ENCODE data around the gene ZNF236.
A peak's percentile ranks its signal among the peaks of the same experiment; 100 is the strongest.

The ZNF236 gene

DNA sequence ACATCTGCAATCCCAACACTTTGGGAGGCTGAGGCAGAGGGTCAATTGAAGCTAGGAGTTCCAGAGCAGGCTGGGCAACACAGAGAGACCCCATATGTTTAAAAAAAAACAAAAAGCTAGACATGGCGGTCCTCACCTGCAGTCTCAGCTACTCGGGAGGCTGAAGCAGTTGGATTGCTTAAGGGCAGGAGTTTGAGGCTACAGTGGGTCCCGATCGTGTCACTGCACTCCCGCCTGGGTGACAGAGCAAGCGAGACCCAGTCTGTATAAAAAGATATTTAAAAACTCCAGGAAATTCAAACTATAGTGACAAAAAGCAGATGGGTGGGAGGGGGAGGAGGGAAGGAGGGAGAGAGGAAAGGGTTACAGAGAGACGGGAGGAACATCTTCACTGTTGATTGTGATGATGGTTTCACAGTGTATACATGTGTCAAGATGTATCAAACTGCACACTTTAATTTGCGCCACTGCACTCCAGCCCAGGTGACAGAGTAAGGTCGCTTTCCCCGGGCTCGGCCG lies 942 bp upstream of the ZNF236 start:
- no peak for DNase-seq (ENCODE audit: low read depth in 2 of 2)

DNA sequence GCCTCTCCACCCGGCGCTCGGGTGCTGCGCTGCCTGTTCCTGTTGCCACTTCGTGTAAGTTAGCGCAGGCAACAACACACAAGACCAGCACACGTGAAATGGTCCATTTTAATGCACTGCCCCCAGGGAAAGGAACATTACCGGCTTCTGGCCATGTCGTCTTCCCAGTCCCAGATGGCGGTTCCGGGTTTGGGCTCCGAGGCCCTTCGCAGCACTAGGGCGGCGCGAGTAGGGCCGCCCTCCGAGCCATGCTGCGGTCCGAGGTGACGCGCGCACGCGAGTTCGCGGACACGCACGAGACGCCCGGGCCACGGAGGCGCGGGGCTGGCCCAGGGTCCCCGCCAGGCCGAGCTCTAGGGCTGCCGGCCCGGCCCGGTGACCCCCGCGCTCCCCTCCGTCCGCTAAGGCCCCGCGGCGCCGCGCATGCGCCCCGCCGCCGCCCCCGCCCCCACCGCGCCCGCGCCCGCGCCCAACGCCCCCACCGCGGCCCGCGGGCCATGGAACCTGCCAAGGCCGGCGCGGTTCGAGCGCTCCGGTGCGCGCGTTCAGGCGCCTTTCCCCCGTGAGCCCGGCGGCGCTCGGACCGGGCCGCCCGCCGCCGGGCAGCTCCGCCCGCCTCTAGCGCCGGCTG lies 367 bp upstream of the ZNF236 start:
- DNase-seq (ENCODE audit: low read depth in 2 of 2): peak; percentile 33 to 43

DNA sequence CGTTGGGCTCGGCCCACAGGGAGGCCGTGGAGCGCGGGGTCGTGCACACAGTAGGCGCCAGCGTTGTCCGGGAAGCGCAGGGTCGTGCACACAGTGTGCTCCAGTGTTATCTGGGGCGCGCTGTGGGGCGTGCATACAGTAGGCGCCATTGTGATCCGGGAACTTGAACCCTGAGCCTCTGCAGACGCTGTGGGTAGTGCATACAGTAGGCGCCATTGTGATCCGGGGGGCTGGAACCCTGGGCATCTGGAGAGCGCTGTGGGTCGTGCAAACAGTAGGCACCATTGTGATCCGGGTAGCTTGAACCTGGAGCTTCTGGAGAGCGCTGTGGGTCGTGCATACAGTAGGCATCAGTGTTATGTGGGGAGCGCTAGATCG lies 793 bp downstream of the ZNF236 start:
- no peak for DNase-seq (ENCODE audit: low read depth in 2 of 2)

DNA sequence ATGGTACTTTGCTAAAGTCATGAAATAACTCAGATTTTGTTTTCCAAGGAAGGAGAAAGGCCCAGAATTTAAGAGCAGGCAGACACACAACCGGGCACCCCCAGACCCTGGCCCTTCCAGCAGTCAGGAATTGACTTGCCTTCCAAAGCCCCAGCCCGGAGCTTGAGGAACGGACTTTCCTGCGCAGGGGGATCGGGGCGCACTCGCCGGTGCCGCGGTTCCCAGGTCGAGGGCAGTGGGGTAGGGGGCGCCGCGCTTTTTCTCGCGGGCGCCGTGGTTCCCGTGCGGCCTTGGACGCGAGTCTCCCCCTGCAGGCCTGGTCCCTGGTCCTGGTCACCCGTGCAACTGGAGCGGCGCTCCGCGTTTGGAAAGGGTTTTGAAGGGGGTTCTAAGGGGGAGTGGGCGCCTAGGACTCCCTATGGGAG lies 1.2 kb downstream of the ZNF236 start:
- no peak for DNase-seq (ENCODE audit: low read depth in 2 of 2)

DNA sequence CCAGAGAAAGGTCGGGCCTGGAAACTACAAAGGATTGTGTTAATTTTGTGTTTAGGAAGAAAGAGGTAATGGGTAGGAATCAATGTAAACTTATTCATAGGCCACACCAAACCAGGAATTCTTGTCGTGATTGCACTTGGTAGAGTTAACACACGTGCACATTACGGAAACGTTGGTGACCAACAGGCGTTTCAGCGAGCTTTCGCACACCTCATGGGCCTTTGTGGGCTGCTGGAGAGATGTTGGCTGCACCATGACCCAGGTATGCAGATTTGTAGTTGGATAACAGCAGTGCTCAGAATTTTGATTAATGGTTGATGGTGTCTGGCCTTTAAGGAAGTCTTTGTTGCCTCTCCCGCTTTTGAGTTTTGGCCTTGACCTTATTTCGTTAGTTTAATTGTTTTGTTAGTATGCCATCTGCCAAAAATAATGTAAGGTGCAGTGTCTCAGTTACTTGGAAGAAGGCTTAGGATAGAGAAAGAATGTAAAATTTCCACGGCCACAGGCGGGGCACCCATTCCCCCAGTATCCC lies 1.9 kb downstream of the ZNF236 start:
- no peak for DNase-seq (ENCODE audit: low read depth in 2 of 2)

DNA sequence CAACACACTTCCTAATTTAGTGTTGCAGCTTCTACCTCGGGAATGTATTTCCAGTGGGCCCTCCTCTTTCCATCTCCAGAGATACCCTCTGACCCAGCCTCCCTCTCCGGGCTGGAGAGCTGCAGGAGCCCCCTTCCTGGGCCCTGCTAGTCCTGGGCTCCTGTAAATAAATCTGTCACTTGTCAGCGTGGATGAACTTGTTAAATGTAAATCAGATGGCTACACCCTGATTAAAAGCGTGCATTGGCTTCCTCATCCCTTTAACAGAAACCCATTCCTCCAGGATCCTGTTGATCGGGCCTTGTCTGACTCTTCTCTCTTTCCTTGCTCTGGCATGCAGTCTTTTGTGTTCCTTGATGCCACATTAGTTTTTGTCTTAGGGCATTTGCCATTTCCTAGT lies 2.4 kb downstream of the ZNF236 start:
- DNase-seq (ENCODE audit: low read depth in 2 of 2): no peak

DNA sequence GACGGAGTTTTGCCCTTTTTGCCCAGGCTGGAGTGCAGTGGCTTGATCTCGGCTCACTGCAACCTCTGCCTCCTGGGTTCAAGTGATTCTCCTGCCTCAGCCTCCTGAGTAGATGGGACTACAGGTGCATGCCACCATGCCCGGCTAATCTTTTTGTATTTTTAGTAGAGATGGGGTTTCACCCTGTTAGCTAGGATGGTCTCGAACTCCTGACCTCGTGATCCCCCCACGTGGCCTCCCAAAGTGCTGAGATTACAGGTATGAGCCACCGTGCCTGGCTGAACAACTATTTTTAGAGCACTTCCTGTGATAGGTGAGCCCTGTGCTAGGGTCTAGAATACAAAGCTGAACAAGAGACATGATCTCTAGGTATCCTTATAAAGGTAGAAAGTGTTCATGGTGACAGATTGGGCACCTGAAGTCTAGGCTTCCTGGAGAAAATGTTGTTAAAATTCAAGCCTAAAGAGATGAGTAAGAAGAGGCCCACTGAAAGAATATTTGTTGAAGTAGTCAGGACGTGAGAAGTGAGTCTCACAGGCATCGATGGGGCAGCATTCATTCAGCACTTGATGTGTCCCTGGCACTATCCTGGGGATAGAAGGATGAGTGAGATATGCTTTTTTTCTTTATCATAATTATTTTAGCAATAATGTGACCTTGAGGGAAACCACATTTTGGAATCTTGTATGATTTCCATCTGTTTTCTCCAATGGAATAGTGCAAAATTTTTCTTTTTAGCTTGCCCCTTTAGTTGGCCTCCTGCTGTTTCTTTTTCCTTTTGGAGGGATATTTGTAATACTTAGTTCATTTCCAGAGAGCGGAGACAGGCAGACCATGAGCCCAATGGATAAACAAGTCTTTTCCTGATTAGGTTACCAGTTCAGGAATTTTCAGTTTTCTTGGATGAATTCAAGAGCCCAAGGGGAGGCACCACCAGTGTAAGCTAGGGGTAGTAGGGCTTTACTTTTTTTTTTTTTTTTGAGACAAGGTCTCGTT lies 5.1 kb downstream of the ZNF236 start:
- DNase-seq (ENCODE audit: low read depth in 2 of 2): no peak

DNA sequence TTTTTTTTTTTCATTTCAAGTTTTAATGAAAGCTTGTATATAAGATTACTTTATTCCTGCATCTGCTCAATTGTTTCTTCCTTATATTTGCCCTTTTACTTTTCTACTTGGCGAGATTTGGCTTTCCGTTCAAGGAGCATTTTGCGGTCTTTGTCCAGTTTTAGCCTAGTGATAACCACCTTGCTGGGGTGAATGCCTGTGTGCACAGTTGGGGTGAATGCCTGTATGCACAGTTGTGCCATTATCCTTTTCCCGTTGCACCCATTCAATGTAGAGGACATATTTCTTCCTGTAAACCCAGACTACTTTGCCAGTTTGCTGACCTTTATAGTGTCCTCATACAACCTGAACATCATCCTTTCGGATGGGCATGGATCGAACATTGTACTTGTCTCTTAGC lies 12.0 kb downstream of the ZNF236 start:
- no peak for DNase-seq (ENCODE audit: low read depth in 2 of 2)

DNA sequence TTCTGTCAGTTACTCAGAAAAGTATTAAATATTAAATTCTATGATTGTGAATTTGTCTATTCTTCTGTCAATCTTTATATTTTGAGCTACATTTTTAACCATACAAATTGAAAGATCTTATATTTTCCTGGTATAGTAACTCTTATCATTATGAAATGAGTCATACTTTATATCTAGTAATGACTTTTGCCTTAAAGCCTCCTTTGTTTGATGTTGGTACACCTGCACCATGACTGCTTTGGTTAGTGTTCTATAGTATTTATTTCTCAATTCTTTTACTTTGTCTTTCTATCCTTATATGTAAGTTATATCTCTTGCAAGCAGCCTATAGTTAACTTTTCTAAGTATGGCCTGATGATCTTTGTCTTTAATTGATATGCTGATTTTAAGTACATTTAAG lies 13.0 kb downstream of the ZNF236 start:
- no peak for DNase-seq (ENCODE audit: low read depth in 2 of 2)

DNA sequence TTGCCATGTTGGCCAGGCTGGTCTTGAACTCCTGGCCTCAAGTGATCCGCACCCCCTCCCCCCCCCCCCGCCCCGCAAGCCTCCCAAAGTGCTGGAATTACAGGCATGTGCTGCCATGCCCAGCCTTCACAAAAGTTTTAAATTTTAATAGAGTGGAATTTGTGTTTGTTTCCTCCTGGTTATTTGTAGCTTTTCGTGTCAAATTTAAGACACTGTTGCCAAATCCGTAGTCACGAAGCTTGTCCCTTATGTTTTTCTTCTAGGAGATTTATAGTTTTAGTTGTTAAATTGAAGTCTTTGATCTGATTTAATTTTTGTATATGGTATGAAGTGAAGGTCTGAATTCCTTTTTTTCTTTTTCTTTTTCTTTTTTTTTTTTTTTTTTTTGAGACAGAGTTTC lies 14.7 kb downstream of the ZNF236 start:
- no peak for DNase-seq (ENCODE audit: low read depth in 2 of 2)

DNA sequence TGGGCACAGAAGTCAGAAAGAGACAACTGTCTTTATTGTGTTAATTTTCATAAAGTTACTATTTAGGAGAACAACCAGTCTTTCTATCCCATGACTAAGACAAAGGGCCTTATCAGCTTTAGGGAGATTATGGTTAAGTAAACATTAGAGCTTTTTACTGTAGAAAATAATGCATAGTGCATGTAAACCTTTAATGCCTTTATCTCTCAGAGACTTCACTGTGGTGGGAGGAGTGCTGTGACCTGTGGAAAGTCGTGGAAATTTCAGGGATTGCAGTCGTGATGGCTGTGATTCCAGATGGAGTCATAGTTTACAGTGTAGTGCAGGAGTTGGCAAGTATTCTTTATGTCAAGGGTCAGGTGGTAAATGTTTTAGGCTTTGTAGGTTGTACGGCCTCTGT lies 15.8 kb downstream of the ZNF236 start:
- DNase-seq (ENCODE audit: low read depth in 2 of 2): no peak

DNA sequence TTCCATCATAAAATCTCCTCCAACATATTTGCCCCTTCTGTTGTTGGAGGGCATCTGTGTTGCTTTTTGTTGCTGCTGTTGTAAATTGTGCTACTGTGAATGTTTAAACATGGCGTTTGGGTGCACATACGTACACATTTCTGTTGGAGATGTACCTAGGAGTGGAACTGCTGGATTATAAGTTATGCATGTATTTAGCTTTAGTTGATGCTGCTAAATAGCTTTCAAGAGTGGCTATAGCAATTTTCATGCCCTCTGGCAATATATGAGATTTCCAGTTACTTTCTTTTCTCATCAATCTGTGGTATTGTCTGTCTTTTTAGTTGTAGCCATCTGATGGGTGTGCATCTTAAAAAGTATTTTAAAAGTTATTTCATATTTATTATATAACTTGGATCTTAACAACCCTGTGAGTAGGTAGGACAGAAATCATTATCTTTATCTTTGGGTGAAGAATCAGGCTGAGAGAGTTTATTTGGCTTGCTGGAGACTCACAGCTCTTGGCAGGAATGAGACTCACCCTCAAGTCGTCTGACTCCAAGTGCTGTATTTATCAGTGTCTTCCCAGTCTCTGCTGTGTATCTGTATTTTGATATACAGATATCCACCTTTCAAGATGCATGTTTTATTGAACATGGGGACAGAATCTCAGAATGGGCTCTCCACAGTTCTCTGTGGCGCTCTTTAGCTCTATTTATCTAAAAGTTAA lies 16.9 kb downstream of the ZNF236 start:
- DNase-seq (ENCODE audit: low read depth in 2 of 2): no peak

DNA sequence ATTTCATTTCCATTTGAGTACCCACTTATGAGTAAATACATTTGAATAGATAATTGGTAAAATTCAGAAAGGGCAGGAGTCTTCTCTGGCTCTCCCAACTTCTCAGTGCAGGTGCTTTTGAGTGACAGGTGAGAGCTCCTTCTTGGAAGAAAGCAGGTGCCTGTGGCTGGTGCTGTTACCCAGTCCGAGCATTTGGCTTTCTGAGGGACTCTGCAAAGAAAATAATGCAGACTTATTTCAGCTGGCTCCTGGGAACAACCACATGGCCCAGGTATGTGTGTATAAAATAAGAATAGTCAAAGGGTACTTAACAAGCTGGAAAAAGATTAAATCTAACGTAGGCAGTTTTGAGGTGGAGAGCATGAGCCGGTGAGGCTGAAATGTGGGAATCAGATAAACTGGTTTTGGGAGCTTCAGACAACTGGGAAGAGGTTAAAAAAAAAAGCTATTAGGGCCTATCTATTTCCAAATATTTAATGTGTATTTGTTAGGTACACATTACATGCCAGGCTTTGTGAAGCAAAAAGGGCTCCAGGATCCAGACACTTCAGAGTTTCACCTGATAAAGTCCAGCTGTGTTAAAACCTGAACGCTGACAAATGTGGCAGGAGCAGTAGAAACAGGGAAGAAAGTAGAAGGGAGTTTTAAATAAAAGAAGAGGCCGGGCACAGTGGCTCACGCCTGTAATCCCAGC lies 20.6 kb downstream of the ZNF236 start:
- DNase-seq (ENCODE audit: low read depth in 2 of 2): no peak

DNA sequence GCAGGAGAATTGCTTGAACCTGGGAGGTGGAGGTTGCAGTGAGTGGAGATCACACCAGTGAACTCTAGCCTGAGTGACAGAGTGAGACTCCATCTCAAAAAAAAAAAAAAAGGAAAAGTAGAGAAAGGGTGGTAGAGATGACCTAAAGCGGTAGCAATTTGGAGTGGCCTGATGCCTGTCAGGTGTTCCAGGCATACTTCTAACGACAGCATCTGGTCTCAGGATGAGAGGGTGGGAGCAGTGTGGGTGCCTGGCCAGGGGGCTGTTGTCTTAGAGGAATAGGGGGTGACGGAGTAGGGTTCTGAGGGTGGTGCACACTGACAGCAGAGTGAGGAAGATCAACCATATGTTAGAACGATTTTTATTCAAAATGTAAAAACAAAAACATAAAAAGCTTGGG lies 21.8 kb downstream of the ZNF236 start:
- DNase-seq (ENCODE audit: low read depth in 2 of 2): no peak

DNA sequence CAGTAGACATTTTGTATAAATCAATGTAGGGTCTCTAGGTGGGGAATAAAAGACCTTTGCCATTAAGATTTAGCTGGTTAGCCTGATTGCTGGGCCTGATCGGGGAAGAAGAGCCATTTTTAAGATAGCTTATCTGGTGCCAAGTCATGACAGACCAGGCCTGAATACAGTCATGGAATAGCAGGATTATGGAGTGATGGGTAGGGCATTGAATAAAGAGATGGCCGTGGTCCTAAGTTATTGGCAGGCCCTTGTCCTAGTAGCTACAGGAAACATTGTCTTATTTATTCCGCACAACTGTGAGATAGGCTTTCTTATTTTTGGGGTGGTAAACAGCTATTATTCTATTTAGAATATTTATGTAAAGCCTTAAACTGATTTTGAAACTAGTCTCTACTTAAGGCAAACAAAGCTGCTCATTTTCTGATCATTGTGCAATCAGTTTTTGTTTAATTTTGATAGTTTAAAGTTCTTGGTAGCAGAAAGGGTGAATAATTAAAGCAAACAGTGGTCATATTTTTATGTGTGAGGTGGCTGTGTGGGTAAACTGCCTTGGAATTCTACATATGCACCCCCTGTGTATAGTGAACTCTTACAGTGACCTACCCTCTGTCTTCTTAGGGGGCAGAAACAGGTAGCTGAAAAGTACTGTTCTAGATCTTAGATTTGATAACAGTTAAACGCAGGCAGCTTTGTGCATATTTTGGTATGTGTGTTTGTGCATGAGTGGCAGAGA lies 22.6 kb downstream of the ZNF236 start:
- DNase-seq (ENCODE audit: low read depth in 2 of 2): no peak

DNA sequence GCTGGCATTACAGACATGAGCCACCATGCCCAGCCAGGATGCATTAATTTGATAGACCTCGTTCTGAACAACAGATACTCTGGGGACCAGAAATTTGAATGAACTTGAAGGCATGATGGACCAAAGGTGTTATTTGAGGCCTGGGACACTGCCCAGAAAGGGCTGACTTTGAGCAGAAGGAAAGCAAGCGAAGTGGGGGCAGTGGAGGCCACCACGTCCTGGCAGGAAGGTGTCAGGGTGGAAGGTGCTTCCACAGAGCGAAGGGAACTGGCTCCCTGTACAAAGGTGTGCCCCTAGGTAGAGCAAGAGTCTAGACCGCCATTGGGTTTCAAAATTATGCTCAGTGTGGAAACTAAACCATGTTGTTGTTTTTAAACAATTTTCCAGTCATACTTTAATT lies 23.9 kb downstream of the ZNF236 start:
- DNase-seq (ENCODE audit: low read depth in 2 of 2): no peak

DNA sequence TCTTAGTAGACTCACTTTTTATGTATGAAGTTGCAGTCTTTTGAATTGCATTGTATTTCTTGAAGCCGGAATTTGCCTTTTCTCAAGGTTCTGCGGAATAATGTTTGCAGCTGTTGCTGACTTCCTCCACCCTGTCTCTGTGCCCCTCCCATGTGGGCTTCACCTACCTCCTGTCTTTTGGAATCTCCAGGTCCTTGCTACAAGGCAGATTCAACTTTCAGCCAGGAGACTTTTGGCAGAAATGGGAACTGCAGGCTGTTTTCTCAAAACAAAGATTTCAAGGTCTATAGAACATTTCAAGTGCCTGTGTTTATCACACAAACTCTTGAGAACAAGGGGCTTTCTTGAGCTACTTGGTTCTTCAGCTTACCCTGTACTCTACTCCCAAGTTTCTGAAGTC lies 25.6 kb downstream of the ZNF236 start:
- no peak for DNase-seq (ENCODE audit: low read depth in 2 of 2)

DNA sequence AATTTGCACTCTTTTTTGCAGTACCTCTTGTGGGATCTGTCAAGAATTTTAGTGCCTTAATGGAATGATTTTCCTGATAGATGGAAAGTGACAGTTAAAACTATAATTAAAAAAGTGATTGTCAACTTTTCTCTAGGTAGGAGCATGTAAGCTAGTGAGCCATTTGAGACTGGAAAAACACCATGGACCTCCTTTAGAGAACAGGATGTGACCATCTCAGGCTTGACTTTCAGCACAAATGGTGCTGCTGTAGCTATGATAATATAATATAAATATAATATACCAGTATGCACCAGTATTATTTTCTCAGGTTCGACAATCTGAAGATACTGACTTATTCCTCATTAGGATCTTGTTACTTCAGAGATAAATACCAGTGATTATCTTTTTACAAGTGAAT lies 27.8 kb downstream of the ZNF236 start:
- DNase-seq (ENCODE audit: low read depth in 2 of 2): no peak

DNA sequence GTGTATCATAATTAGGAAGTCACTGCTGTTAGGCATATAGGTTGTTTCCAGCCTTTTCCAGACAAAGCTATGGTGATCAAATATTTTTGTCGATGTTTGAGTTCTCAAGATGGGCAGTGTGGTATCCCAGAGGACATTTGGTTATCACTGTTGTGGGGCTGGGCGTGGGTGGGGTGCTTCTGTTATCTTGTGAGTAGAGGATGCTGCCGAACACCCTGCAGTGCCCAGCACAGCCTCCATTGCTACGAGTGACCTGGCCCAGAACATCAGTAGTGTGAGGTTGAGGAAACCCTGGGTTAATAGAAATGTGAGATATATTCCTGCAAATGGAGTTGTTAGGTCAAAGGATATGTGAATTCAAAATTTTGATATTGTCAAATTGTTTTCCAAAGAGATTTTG lies 33.2 kb downstream of the ZNF236 start:
- no peak for DNase-seq (ENCODE audit: low read depth in 2 of 2)

DNA sequence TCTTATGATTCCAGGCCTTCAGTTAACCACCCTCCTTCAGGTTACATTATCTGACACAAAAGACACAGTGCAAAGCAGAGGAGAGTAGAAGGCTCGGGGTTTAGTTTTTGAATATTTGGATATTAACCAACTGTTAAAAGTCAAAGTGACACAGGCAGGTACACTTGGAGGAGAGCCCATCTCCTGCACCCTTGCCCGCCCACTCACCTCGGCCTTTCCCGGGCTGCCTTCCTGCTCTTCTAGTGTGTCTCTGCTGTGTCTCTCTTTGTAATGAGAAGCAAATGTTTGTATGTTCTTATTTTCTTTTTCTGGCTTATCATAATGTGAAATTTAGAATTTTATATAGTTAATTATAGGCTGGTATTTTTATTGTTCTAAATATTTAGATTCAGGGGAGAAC lies 35.1 kb downstream of the ZNF236 start:
- no peak for DNase-seq (ENCODE audit: low read depth in 2 of 2)
